ENCODE measurements around the gene LIMS2. TPM values are rescaled to one million over a fixed set of nuclear protein-coding genes. Genes with fewer than 3 reads are reported as not detected.

The LIMS2 gene
- total and polyA plus RNA-seq, 2 experiments from 2014 or later = 32.9 to 48.8 TPM

- TF ChIP-seq, protein P1, sequence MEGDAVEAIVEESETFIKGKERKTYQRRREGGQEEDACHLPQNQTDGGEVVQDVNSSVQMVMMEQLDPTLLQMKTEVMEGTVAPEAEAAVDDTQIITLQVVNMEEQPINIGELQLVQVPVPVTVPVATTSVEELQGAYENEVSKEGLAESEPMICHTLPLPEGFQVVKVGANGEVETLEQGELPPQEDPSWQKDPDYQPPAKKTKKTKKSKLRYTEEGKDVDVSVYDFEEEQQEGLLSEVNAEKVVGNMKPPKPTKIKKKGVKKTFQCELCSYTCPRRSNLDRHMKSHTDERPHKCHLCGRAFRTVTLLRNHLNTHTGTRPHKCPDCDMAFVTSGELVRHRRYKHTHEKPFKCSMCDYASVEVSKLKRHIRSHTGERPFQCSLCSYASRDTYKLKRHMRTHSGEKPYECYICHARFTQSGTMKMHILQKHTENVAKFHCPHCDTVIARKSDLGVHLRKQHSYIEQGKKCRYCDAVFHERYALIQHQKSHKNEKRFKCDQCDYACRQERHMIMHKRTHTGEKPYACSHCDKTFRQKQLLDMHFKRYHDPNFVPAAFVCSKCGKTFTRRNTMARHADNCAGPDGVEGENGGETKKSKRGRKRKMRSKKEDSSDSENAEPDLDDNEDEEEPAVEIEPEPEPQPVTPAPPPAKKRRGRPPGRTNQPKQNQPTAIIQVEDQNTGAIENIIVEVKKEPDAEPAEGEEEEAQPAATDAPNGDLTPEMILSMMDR (IDR thresholded peaks at IDR 0.05; ENCODE audit: low read depth, low read length) = no peak
- Histone ChIP-seq H3K27ac (no peak overlapping the region), H3K4me1 (ENCODE audit: low read depth) (peaks cover 15% of the 10 kb centered on the region), H3K4me3 (no peak overlapping the region), H3K36me3 (no peaks in the 10 kb centered on the region), H3K27me3 (peaks cover 4% of the 10 kb centered on the region), H3K9me3 (ENCODE audit: low read depth) (no peaks in the 10 kb centered on the region)
- DNase-seq (ENCODE audit: low read depth in 1 of 2, low spot score in 1 of 2) = no peak
Measured at GRCh38 chr2:127698553-127699355, 23.4 kb upstream of the LIMS2 start.

GRCh38 chr2:127697482-127698180 lies 22.3 kb upstream of the LIMS2 start:
- no peak for DNase-seq (ENCODE audit: low read depth in 1 of 2, low spot score in 1 of 2)
- Histone ChIP-seq H3K36me3 (no peaks in the 10 kb centered on the region), H3K27me3 (peaks cover 4% of the 10 kb centered on the region), H3K27ac (no peak overlapping the region), H3K9me3 (ENCODE audit: low read depth) (no peaks in the 10 kb centered on the region), H3K4me1 (ENCODE audit: low read depth) (peaks cover 9% of the 10 kb centered on the region), H3K4me3 (no peak overlapping the region)
- TF ChIP-seq, protein P1 (IDR thresholded peaks at IDR 0.05; ENCODE audit: low read depth, low read length) = no peak

DNA sequence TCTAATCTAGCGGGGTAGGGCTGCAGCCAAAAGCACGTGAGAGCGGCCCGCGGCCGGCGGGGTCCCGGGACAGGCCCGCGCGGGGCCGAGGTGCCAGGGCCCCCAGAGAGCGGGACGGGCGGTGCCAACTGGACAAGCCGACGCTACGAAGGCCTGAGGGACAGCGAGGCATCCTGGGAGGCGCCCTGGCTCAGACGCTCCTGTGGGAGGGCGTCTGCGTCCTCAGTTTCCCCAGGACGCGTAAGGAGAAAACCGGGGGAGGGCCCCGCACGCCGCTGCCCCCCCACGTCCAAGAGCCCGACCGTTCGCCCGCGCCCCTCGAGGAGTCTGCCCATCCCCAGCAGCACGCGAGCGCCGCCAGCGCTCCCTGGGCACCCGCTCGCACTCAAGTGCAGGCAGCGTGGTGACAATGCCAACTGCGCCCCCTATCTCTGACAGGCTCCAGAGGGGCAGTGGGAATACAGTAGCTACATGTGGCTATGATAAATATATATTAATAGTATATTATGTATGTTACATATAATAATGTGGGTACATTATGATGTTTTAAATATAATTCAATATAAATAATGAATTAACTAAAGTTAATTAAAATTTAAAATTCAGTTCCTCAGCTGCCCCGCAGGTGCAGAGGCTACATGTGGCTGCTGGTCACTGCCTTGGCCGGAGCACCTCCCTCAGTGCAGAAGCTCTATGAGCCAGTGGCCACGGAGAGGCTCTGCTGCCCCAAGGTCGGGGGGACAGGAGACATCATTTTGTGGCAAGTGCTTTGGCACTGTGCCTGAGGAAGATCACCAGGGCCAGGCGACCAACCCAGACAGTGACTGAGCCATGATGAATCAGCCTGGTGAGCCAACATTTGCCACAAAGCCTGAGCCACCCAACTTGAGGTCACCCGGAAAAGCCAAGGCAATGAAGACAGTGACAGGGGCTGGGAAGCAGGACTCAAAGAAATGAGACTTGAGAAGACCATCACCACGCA lies 20.5 kb upstream of the LIMS2 start:
- H3K27ac ChIP-seq = no peak overlapping the region
- TF ChIP-seq, protein P1 (IDR thresholded peaks at IDR 0.05; ENCODE audit: low read depth, low read length) = peak; percentile 66
- no peaks in the 10 kb centered on the region for H3K9me3 ChIP-seq (ENCODE audit: low read depth)
- H3K36me3 ChIP-seq = no peaks in the 10 kb centered on the region
- peak; percentile 69 to 88 for DNase-seq (ENCODE audit: low read depth in 1 of 2, low spot score in 1 of 2)
- H3K27me3 ChIP-seq = peaks cover 4% of the 10 kb centered on the region
- H3K4me1 ChIP-seq (ENCODE audit: low read depth) = peaks cover 4% of the 10 kb centered on the region
- peak overlapping the region; percentile 23 for H3K4me3 ChIP-seq

DNA sequence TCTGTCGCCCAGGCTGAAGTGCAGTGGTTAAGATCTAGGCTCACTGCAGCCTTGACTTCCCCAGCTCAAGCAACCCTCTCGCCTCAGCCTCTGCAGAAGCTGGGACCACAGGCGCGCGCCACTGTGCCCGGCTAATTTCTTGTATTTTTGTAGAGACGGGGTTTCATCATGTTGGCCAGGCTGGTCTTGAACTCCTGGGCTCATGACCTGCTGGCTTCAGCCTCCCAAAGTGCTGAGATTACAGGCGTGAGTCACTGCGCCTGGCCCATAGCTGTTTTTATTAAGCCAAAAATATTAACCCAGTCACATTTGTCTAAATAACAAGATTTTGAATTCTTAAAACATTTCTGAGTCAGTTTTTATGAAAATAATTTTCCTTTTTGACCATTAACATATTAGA lies 19.7 kb upstream of the LIMS2 start:
- Histone ChIP-seq H3K36me3 (no peaks in the 10 kb centered on the region), H3K4me1 (ENCODE audit: low read depth) (peaks cover 4% of the 10 kb centered on the region), H3K27ac (no peak overlapping the region), H3K9me3 (ENCODE audit: low read depth) (no peaks in the 10 kb centered on the region), H3K4me3 (peak overlapping the region; percentile 23), H3K27me3 (peaks cover 4% of the 10 kb centered on the region)
- peak in 1 of 2 donors; percentile 43 for DNase-seq (ENCODE audit: low read depth in 1 of 2, low spot score in 1 of 2)
- TF ChIP-seq, protein P1 (IDR thresholded peaks at IDR 0.05; ENCODE audit: low read depth, low read length) = no peak

GRCh38 chr2:127690696-127691095 lies 15.4 kb upstream of the LIMS2 start:
- DNase-seq (ENCODE audit: low read depth in 1 of 2, low spot score in 1 of 2) = no peak

More at GRCh38 chr2:127690696-127691095, 15.4 kb upstream of the LIMS2 start:
- TF ChIP-seq, protein P1 (IDR thresholded peaks at IDR 0.05; ENCODE audit: low read depth, low read length) = no peak
- H3K4me1 ChIP-seq (ENCODE audit: low read depth) = peaks cover 4% of the 10 kb centered on the region
- H3K4me3 ChIP-seq = no peak overlapping the region
- H3K36me3 ChIP-seq = no peaks in the 10 kb centered on the region
- no peak overlapping the region for H3K27ac ChIP-seq
- no peaks in the 10 kb centered on the region for H3K9me3 ChIP-seq (ENCODE audit: low read depth)
- H3K27me3 ChIP-seq = peaks cover 4% of the 10 kb centered on the region
